ENCODE measurements around the gene F8. TPM values are rescaled to one million over a fixed set of nuclear protein-coding genes. Genes with fewer than 3 reads are reported as not detected.
A peak's percentile ranks its signal among the peaks of the same experiment; 100 is the strongest.

Gene F8
- total RNA-seq, 1 experiment from 2014 or later, result 12.4 TPM

DNA sequence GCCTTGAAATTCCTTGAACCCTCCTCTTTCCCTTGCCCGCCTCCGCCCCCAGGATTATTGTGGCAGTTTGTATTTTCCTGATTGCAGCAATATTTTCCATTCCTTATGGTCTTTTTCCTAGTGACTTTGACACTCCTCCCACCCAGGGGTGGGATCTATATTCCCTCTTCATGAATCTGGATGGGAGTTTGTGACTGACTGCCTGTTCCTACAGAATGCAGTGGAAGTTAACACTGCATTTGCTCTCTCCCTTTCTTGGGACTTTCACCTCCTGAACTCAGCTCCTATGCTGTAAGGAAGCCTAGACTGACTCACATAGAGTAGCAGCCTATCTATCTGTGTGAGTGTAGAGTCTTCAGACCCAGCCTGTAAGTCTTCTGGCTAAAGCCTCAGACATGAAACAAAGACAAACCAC, 6.4 kb upstream of the F8 start:
- Histone ChIP-seq H3K4me3 (ENCODE audit: low read depth in 2 of 2, low read length in 2 of 2) (peak overlapping the region in 1 of 2 experiments; percentile 7; a peak in 1 of 4 replicates), H3K36me3 (ENCODE audit: control insufficient read depth, insufficient read depth, low read length) (no peaks in the 10 kb centered on the region), H3K4me1 (ENCODE audit: control insufficient read depth, insufficient read depth, low read length) (peaks cover 17% of the 10 kb centered on the region), H3K9me3 (ENCODE audit: control insufficient read depth, insufficient read depth, low read depth, low read length) (no peaks in the 10 kb centered on the region), H3K27me3 (ENCODE audit: control insufficient read depth, insufficient read depth, low read length) (no peaks in the 10 kb centered on the region), H3K27ac (ENCODE audit: low read length) (peak overlapping the region; percentile 100)
- in situ Hi-C loops (cut with HindIII; ENCODE audit: low pct_unique_long_range_greater_than_20kb, low sequenced_read_pairs), result no loop called here
- CTCF ChIA-PET, result no interaction called here
- ATAC-seq, result no peak
- DNase-seq (ENCODE audit: low read depth, low spot score), result no peak
- no TSS peak for BruUV-seq (replicated peaks)
- POLR2A ChIA-PET, result no interaction called here
- intact Hi-C loops (cut with micrococcal nuclease; ENCODE audit: unreplicated experiment), result no loop called here
- TF ChIP-seq SIN3A (IDR thresholded peaks at IDR 0.05; ENCODE audit: borderline replicate concordance, insufficient read depth, low read depth, low read length) (no peak), POLR2AphosphoS5 (IDR thresholded peaks at IDR 0.05; ENCODE audit: low read depth, low read length) (no peak), TCF7L2 (IDR thresholded peaks at IDR 0.05; ENCODE audit: low read depth, low read length) (no peak), CTCF (IDR thresholded peaks at IDR 0.05) (no peak), REST (IDR thresholded peaks at IDR 0.05; ENCODE audit: insufficient read depth in 1 of 2, low read depth in 2 of 2, low read length in 1 of 2) (no peak)

GRCh38 chrX:155028129-155028528, 5.6 kb upstream of the F8 start:
- in situ Hi-C loops (cut with HindIII; ENCODE audit: low pct_unique_long_range_greater_than_20kb, low sequenced_read_pairs), result no loop called here
- TF ChIP-seq POLR2AphosphoS5 (IDR thresholded peaks at IDR 0.05; ENCODE audit: low read depth, low read length) (no peak), CTCF (IDR thresholded peaks at IDR 0.05) (no peak; the same call in 1 of the 2 replicates), SIN3A (IDR thresholded peaks at IDR 0.05; ENCODE audit: borderline replicate concordance, insufficient read depth, low read depth, low read length) (no peak), TCF7L2 (IDR thresholded peaks at IDR 0.05; ENCODE audit: low read depth, low read length) (no peak), REST (IDR thresholded peaks at IDR 0.05; ENCODE audit: insufficient read depth in 1 of 2, low read depth in 2 of 2, low read length in 1 of 2) (no peak)
- ChIA-PET POLR2A (no interaction called here), CTCF (no interaction called here)
- Histone ChIP-seq H3K4me3 (ENCODE audit: low read depth in 2 of 2, low read length in 2 of 2) (peak overlapping the region; percentile 72 to 89), H3K36me3 (ENCODE audit: control insufficient read depth, insufficient read depth, low read length) (no peaks in the 10 kb centered on the region), H3K9me3 (ENCODE audit: control insufficient read depth, insufficient read depth, low read depth, low read length) (no peaks in the 10 kb centered on the region), H3K27ac (ENCODE audit: low read length) (peak overlapping the region; percentile 100), H3K27me3 (ENCODE audit: control insufficient read depth, insufficient read depth, low read length) (no peaks in the 10 kb centered on the region), H3K4me1 (ENCODE audit: control insufficient read depth, insufficient read depth, low read length) (peaks cover 17% of the 10 kb centered on the region)
- BruUV-seq (replicated peaks), result no TSS peak
- ATAC-seq (no peak), DNase-seq (ENCODE audit: low read depth, low spot score) (no peak)
- intact Hi-C loops (cut with micrococcal nuclease; ENCODE audit: unreplicated experiment), result no loop called here
